ENCODE results near the gene KIAA1210.

- no peak for TF ChIP-seq CTCF (conservative IDR thresholded peaks at IDR 0.05)
- no peak for TF ChIP-seq EZH2 (IDR thresholded peaks at IDR 0.05; ENCODE audit: low read depth)
Observed at GRCh38 chrX:119155416-119156035, 27.9 kb upstream of the KIAA1210 start.

All from PC-9 (cell line).